Small intestine (tissue), 7 donors: ENCODE results near the gene LMAN1L. TPM values are rescaled to one million over a fixed set of nuclear protein-coding genes. Genes with fewer than 3 reads are reported as not detected.
A peak's percentile ranks its signal among the peaks of the same experiment; 100 is the strongest.

Experiments
- DNase-seq, 2 donors: peaks; one replicate each; pipeline versions ENCODE4 v3.0.0 to v3.0.0-alpha.2; 2013
- FAIRE-seq: peaks from 2 replicates; lab custom pipeline; 2012; peaks lifted over from hg19 to GRCh38; lab: Jason Lieb, UNC
- H3K27ac ChIP-seq, 3 donors: one replicate each; pipeline ENCODE4 v1.5.1; 2013; ENCODE audit warnings: low read length in 2 of 3, mild to moderate bottlenecking in 2 of 3, control low read depth in 1 of 3, inconsistent platforms in 1 of 3, low read depth in 1 of 3, moderate library complexity in 1 of 3
- H3K27me3 ChIP-seq, 3 donors: one replicate each; pipeline ENCODE4 v1.6.1; 2013; ENCODE audit warnings: low read length in 3 of 3, inconsistent platforms in 1 of 3; ENCODE audit not compliant: control insufficient read depth in 3 of 3, insufficient read depth in 3 of 3
- H3K36me3 ChIP-seq, 3 donors: one replicate each; pipeline ENCODE4 v1.6.1; 2013; ENCODE audit warnings: low read length in 3 of 3, inconsistent platforms in 1 of 3, low read depth in 1 of 3, mild to moderate bottlenecking in 1 of 3, moderate library complexity in 1 of 3; ENCODE audit not compliant: control insufficient read depth in 3 of 3, insufficient read depth in 2 of 3
- H3K4me1 ChIP-seq, 3 donors: one replicate each; pipeline ENCODE4 v1.6.1; 2013; ENCODE audit warnings: low read length in 2 of 3, inconsistent platforms in 1 of 3, low read depth in 1 of 3, mild to moderate bottlenecking in 1 of 3, moderate library complexity in 1 of 3; ENCODE audit not compliant: control insufficient read depth in 3 of 3, insufficient read depth in 2 of 3
- H3K4me3 ChIP-seq, 3 donors: one replicate each; pipeline ENCODE4 v1.5.1; 2013; ENCODE audit warnings: low read length in 3 of 3, control low read depth in 1 of 3, inconsistent platforms in 1 of 3, low read depth in 1 of 3, mild to moderate bottlenecking in 1 of 3, moderate library complexity in 1 of 3
- H3K9me3 ChIP-seq, 2 donors: one replicate each; pipeline ENCODE4 v1.6.1; 2013; ENCODE audit warnings: low read depth in 1 of 2, low read length in 1 of 2; ENCODE audit not compliant: control insufficient read depth in 2 of 2, insufficient read depth in 1 of 2
- WGBS, 3 donors: extraction: QIAGEN DNeasy Blood & Tissue Kit; methylation state at CpG; one replicate each; pipeline ENCODE4 v1.1.7; 2013; 5-methylcytosine and 5-hydroxymethylcytosine counted together
- polyA plus RNA-seq, 4 donors: library from polyadenylated mRNA; stranded (reverse) in 3 of 4; unstranded in 1 of 4; fragments of 200-250 nt in 3 of 4; fragments of 120-200 nt in 1 of 4; gene quantifications; one replicate each; pipeline versions ENCODE4 v1.2.1 to v1.2.3, GENCODE V29; 2013
- donor health status: healthy with polysubstance abuse.
- donor health status: control.
- donor health status: control.
- donor health status: Bipolar disorder and iron deficiency.
- donor health status: healthy.

Gene LMAN1L
- polyA plus RNA-seq, 4 donors: 0.46 TPM; not detected in 3

DNA sequence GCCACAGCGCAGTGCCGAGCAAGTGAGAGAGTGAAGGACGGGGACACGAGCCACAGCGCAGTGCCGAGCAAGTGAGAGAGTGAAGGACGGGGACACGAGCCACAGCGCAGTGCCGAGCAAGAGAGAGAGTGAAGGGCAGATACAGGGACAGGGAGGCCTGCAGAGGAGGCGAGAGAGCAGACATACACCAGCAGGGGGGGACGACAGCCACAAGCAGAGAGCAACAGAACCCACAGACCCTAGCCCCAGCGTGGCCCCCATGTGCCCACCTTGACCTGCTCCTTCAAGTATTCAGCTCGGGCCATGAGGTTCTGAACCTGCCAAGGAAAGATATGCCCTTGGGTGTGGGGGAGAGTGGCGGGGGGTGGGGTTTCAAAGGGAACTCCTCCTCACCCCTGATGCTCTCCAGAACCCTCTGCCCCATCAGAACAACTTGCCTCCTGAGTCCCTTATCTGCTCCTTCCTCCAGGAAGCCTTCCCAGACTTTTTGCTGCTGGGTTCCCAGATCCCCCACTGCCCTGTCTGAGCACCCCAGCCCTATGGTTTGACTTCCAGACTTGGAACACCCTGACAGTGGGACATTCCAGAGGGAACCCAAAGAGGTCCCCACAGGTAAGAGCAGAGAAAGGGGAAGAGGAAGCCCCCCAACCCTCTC, 25.0 kb downstream of the LMAN1L start:
- no peak for FAIRE-seq
- peaks cover 2 to 67% (median 9%) of the 10 kb centered on the region in 3 donors for H3K36me3 ChIP-seq
- peaks cover 0 to 32% (median 0%) of the 10 kb centered on the region in 3 donors for H3K4me1 ChIP-seq
- no peak overlapping the region for H3K27ac ChIP-seq
- H3K27me3 ChIP-seq: no peaks in the 10 kb centered on the region
- WGBS, 3 donors: 80 to 91% (median 83%) methylated on average over 15 of the region's 15 CpGs
- no peak overlapping the region for H3K4me3 ChIP-seq
- no peak for DNase-seq
- H3K9me3 ChIP-seq: no peaks in the 10 kb centered on the region

DNA sequence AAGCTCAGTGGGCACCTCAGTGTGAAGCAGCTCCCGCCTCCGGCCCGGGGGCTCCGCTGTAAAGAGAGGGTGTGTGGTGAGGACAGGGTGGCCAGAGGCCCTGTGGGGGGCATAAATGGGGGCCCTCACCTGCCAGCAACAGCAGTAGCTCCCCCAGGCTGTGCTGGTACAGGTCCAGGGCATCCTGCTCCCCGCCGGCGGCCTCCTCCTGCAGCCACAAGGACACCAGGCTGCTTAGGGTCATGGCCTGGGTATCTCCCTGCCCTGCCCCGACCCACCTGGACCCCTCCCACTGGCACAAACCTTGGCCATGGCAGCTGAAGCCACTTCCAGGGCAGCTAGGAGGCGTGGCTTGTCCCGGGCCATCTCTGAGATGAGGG, 25.5 kb downstream of the LMAN1L start:
- Histone ChIP-seq H3K27me3 (no peaks in the 10 kb centered on the region), H3K4me3 (no peak overlapping the region), H3K4me1 (peaks cover 0 to 30% (median 0%) of the 10 kb centered on the region in 3 donors), H3K9me3 (no peaks in the 10 kb centered on the region), H3K27ac (no peak overlapping the region), H3K36me3 (peaks cover 2 to 67% (median 9%) of the 10 kb centered on the region in 3 donors)
- FAIRE-seq: no peak
- no peak for DNase-seq
- WGBS, 3 donors: 80 to 88% (median 86%) methylated on average over 10 of the region's 10 CpGs

DNA sequence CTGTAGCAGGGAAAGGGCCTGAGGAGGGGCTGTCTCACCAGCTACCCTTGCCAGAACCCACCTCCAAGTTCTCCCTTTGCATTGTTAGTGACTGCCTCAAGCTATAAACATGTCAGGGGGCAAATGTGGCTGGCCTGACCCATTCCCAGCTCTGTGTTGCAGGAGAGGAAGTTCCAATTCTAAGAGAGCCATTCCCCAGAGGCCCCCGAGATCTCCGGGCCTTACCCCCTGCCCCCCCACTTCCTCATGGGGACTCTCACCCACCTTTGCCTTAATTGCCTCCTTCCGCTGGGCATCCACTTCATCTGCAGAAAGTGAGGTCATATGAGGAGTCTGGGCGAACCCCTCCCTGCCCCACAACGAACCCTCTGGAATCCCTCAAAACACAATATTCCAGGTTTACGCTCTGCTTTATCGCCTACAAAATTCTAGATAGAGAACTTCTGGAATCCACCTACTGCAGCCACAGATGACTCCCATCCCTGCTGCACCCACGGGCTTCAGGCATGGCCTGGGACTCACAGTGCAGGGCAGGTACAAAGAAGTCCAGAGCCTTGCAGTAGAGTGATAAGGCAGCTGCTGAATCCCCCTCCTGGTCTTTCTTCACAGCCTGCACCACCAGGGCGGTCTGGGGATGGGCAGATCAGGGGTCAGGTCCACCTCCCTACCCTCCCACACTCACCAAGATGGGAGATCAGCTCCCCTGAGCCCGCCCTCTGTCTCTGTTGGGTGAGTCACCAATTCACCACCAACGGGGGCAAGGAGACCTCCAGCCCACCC, 26.3 kb downstream of the LMAN1L start:
- Histone ChIP-seq H3K9me3 (no peaks in the 10 kb centered on the region), H3K27ac (no peak overlapping the region), H3K4me3 (no peak overlapping the region), H3K4me1 (peaks cover 2 to 37% (median 3%) of the 10 kb centered on the region in 3 donors), H3K27me3 (no peaks in the 10 kb centered on the region), H3K36me3 (peaks cover 2 to 70% (median 9%) of the 10 kb centered on the region in 3 donors)
- no peak for DNase-seq
- no peak for FAIRE-seq
- WGBS, 3 donors: 81 to 84% (median 84%) methylated on average over 11 of the region's 11 CpGs

DNA sequence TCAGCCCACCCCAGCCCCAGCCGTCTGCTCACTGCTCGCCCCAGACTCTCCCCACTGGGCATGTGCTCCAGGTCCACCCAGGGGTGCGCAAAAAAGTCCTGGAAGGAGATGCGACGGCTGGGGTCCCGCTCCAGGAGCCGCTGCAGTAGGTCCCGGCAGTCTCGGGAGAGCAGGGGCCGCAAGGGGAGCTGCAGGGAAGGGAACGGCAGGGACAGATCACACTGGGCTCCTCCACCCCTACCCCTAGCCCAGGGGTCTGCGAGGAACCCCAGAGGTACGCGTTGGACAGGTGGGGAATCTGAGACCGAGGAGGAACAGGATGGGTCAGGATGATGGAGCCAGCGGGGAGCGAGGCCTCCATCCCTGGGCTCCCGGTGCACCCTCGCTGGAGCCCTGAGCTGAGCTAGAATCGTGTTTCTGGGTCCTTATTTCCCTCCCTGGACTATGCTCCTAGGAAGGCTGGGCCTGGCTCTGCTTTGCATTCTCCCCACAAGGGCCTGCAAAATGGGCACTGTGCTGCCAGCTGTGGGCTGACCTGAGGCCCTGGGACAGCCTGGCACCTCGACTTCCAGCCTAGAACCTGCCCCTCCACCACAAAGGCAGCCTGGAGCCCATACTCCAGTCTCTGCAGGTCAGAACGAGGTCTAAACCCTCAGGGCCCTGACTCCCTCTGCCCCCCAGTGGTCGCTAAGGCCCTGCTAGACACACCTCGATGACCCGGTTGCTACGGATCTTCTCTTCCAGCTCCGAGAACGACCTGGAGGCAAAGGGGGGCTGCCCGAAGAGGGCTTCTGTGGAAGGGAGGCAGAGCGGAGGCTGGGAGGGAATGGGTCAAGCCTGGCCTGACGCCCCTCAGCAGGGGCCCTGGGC, 27.1 kb downstream of the LMAN1L start:
- 76 to 83% (median 79%) methylated on average over 27 to 31 of the region's 31 CpGs for WGBS, 3 donors
- DNase-seq: no peak
- Histone ChIP-seq H3K4me3 (no peak overlapping the region), H3K27me3 (no peaks in the 10 kb centered on the region), H3K9me3 (no peaks in the 10 kb centered on the region), H3K27ac (no peak overlapping the region), H3K4me1 (peaks cover 2 to 44% (median 4%) of the 10 kb centered on the region in 3 donors), H3K36me3 (peaks cover 2 to 78% (median 9%) of the 10 kb centered on the region in 3 donors)
- no peak for FAIRE-seq

DNA sequence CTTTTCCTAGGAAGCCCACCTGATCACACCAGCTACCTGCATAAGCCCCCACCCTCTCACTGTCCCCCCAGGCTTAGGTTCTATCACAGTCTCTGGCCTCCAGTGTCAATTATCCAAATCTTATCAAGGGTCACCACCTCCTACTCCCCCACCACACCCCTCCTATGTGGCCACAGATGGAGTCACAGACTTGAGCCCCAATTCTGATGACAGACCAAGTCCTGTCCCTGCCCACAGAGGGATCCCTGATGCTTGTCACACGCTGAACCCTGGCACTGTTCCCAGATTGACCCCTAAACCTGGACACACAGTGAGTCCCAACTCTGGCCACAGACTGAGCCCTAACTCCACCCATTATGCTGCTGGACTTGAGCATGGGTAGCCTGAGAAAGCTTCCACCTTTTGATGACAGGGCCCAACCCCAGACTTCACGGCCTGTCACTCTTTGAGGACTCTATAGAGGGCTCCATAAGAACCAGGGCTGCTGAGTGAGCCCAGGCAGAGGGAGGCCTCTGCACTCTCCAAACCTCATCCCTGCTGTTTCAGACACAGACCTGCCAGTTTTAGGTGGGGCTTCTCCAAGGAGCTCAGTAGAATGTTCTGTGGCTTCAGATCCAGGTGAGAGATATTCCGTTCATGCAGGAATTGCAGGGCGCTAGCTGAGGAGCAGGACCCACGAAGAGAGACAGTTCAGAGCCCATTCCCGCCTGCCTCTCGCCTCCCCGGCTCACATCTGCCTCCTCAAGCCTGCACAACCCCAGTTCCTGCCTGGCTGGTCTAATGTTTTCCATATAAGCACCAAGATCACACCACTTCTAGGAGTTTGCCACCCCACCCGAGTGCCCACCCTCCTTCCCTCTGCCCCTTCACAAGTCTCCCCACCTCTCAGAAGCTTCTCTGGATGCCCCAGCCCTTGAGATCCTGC, 28.5 kb downstream of the LMAN1L start:
- peak overlapping the region in 2 of 3 donors; percentile 71 to 98 for H3K4me3 ChIP-seq
- DNase-seq (peak in 1 of 2 donors; percentile 47), FAIRE-seq (no peak)
- WGBS, 3 donors: 40 to 71% (median 53%) methylated on average over 8 to 9 of the region's 9 CpGs
- H3K9me3 ChIP-seq: no peaks in the 10 kb centered on the region
- peaks cover 2 to 82% (median 12%) of the 10 kb centered on the region in 3 donors for H3K36me3 ChIP-seq
- no peaks in the 10 kb centered on the region for H3K27me3 ChIP-seq
- peak overlapping the region in 2 of 3 donors; percentile 12 to 23 for H3K27ac ChIP-seq
- H3K4me1 ChIP-seq: peaks cover 2 to 44% (median 4%) of the 10 kb centered on the region in 3 donors

DNA sequence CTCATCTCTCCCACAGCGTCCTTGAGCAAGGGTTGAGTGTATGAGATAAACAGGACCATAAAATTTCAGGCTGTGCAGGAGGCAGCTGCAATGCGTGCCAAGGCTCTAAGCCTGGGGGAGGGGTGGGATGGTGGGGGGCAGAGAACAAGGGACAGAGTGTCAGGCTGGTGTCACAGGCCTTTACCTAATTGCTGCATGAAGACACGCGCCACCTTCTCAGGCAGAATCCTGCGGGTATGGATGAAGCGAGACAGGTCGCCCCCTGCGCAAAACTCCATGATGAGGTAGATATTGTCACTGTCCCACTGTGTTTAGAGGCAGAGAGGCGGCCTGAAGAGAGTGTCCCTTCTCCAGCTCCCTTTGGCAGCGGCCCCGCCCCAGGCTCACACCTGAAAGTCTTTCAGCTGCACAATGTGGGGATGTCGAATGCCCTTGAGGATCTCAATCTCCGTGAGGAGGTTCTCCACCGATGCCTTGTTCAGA, 29.3 kb downstream of the LMAN1L start:
- H3K27ac ChIP-seq: peak overlapping the region; percentile 34 to 97 (median 87)
- no peaks in the 10 kb centered on the region for H3K27me3 ChIP-seq
- H3K4me1 ChIP-seq: peaks cover 2 to 44% (median 4%) of the 10 kb centered on the region in 3 donors
- 25 to 66% (median 63%) methylated on average over 12 to 14 of the region's 14 CpGs for WGBS, 3 donors
- peak overlapping the region in 2 of 3 donors; percentile 71 to 98 for H3K4me3 ChIP-seq
- FAIRE-seq: no peak
- no peaks in the 10 kb centered on the region for H3K9me3 ChIP-seq
- peaks cover 2 to 80% (median 8%) of the 10 kb centered on the region in 3 donors for H3K36me3 ChIP-seq
- DNase-seq: peak; percentile 67 to 79

DNA sequence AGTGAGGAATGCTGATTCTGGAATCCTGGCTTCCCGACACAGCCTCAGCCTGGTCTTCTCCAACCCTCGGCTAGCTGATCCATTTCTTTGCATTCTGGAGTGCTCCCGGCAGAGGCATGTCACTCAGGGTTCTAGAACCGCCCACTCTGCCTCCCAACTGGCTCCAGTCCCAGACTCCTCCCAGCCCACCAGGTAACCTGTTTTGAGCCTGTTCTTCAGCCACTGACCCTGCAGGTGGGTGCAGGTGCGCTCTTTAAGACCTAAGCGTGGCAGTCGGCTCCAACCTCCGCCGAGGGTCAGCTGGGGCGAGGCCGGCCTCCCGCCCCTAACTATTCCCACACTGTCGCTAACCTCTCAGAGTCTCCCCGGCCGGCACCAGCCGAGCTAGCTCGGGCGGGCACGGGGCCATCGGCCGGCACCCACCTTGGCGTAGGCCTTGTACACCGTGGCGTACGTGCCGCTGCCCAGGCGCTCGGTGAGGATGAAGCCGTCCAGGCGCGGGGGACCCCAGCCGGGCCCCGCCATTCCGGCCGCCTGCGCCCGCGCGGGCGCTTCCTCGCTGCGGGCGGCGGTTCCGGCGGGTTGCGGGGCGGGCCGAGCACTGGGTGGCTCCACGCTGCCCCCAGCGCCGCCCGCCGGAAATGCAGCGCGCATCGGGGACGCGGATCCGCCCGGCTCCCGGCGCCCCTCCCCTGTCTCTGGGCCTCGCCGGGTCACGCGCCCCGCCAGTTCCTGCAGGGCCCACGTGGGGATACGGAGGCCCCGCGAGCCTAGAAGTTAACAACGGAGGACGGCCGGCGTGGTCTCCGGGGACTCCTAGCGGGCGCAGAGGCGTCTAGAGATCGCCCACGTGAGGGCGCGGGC, 30.2 kb downstream of the LMAN1L start, which contains the start of gene ULK3:
ULK3 (minus strand) TSS at position 576 of the 864 bp plus-strand sequence; CDS start at position 525, 51 bp downstream.
- H3K4me3 ChIP-seq: peak within 1 kb of the TSS; percentile 71 to 98 (median 82)
- WGBS, 3 donors: 0 to 1% (median 1%) methylated on average over 63 to 84 of the region's 84 CpGs
- no peak for FAIRE-seq

More for the DNA sequence above, 30.2 kb downstream of the LMAN1L start, which contains the start of gene ULK3:
- Histone ChIP-seq H3K27me3 (no peaks in the 10 kb centered on the region), H3K4me1 (peaks cover 2 to 44% (median 4%) of the 10 kb centered on the region in 3 donors), H3K9me3 (no peaks in the 10 kb centered on the region), H3K36me3 (peaks cover 8 to 80% (median 11%) of the 10 kb centered on the region in 3 donors), H3K27ac (peak within 1 kb of the TSS; percentile 79 to 97 (median 87))
- DNase-seq: peak; percentile 93 to 96
